ENCODE measurements around the gene HEG1. TPM values are rescaled to one million over a fixed set of nuclear protein-coding genes. Genes with fewer than 3 reads are reported as not detected.

The HEG1 gene
- total and polyA plus RNA-seq, 2 of the 13 experiments (the other 11 are each of a cell fraction or from before 2014, with no cell fraction given): 10.7 to 18.2 TPM

DNA sequence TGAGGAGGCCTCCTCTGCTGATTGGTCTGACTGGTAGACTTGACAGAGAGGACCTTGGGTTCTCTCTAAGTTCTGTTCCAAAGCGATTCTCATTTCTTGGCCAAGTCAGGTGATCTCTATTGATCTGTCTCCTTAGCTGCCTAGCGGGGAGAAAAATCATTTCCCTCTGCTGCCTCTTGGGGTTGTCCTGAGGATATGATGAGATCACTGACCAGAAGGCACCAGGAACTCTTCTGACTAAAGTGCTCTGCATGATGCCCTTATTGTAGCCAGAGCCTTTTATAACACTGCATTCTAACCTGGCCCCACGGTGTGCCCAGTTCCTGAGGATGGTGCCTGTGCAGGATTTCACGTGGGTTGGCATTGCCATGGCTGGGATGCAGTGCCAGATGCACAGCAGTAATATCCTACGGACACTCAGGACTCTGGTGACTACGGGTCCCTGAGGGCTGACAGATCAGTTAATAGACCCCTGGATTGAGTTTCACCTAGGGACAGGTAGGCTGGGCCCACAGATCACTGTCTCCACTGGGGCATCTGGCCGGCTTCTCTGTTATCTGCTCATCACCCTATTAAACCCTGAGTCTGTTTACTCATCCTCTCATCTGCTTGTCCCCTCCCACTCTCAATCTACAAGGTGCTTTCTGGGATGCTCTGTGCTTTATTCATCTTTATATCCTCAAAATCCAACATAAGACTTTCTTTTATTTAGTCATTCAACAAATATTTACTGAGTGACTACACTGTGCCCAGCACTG lies 3.9 kb upstream of the HEG1 start:
- intact Hi-C loops (cut with micrococcal nuclease; ENCODE audit: unreplicated experiment): loop anchor here (10.0 kb wide), 1 partner anchor 95 kb away; no protein-coding TSS in a partner anchor
- Histone ChIP-seq H3K79me2 (ENCODE audit: insufficient read depth, low read length) (peaks cover 4% of the 10 kb centered on the region), H3K4me2 (ENCODE audit: low read depth, low read length) (0 out of 2 replicates have a peak overlapping the region, but pooled peaks have one; percentile 1), H3K36me3 (replicated peaks in 1 of 2; ENCODE audit: control insufficient read depth in 1 of 2, insufficient read depth in 2 of 2, low read length in 2 of 2) (no peaks in the 10 kb centered on the region), H3K4me3 (replicated peaks in 1 of 3; ENCODE audit: insufficient read depth in 1 of 3, low read depth in 2 of 3, low read length in 3 of 3) (no peak overlapping the region), H3K9me3 (ENCODE audit: low read length) (no peaks in the 10 kb centered on the region), H2AFZ (ENCODE audit: low read length) (no peak overlapping the region), H3K4me1 (ENCODE audit: insufficient read depth, low read length) (peaks cover 75% of the 10 kb centered on the region), H4K20me1 (ENCODE audit: insufficient read depth, low read length) (no peaks in the 10 kb centered on the region), H3K27ac (ENCODE audit: extremely low read length, insufficient read depth, low read length) (no peak overlapping the region), H3K27me3 (ENCODE audit: control insufficient read depth in 1 of 2, insufficient read depth in 2 of 2, low read length in 2 of 2) (peaks cover 0 to 30% of the 10 kb centered on the region in 2 experiments; a peak in 4 of 5 replicates), H3K9ac (ENCODE audit: insufficient read depth, low read depth, low read length) (no peak overlapping the region)
- ATAC-seq: no peak
- in situ Hi-C loops (cut with HindIII; ENCODE audit: extremely low pct_ligation_motif_present, low pct_unique_long_range_greater_than_20kb): no loop called here
- FAIRE-seq: peak; percentile 18
- DNase-seq (ENCODE audit: low spot score): no peak
- POLR2A ChIA-PET: interaction anchor here (1.6 kb wide), 1 partner anchor 59 kb away, joined by 3 read pairs; no protein-coding TSS in a partner anchor
- CTCF ChIA-PET (ENCODE audit: low intra/inter-chr PET ratio, low total read pairs): no interaction called here
- BruUV-seq (replicated peaks): no TSS peak
- TF ChIP-seq HOXA7 (CRISPR knock-in tag; IDR thresholded peaks at IDR 0.05): no peak
- peak; percentile 62 for TF ChIP-seq ONECUT2 (CRISPR knock-in tag; IDR thresholded peaks at IDR 0.05)
- peak; percentile 65 for TF ChIP-seq ZNF7 (CRISPR knock-in tag; IDR thresholded peaks at IDR 0.05)
- 17% methylated on average over 3 of the region's 7 CpGs for WGBS (ENCODE audit: low lambda C conversion rate)

DNA sequence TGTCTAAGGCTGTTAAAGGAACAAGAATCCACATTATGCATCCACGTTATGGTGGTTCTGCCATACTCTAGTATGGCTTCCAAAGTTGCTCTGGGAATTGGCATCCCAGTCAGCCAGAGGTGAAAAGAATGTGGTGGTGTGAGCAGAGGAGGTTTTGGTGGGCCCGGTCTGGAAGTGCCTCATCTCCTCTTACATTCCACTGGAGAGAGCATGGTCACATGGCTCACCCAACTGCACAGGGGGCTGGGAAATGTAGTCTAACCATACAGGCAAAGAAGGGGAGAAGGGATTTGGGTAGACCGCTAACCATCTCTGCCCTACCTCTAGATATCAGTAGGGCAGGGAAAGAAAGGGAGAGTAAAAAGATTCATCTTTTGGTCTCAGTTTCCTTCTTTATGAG lies 3.2 kb upstream of the HEG1 start:
- Histone ChIP-seq H3K36me3 (replicated peaks in 1 of 2; ENCODE audit: control insufficient read depth in 1 of 2, insufficient read depth in 2 of 2, low read length in 2 of 2) (peaks cover 0 to under 1% of the 10 kb centered on the region in 2 experiments; a peak in 1 of 5 replicates), H3K4me3 (replicated peaks in 1 of 3; ENCODE audit: insufficient read depth in 1 of 3, low read depth in 2 of 3, low read length in 3 of 3) (no peak overlapping the region), H3K4me1 (ENCODE audit: insufficient read depth, low read length) (peaks cover 72% of the 10 kb centered on the region), H3K27ac (ENCODE audit: extremely low read length, insufficient read depth, low read length) (no peak overlapping the region), H3K27me3 (ENCODE audit: control insufficient read depth in 1 of 2, insufficient read depth in 2 of 2, low read length in 2 of 2) (peaks cover 0 to 30% of the 10 kb centered on the region in 2 experiments; a peak in 4 of 5 replicates), H3K9ac (ENCODE audit: insufficient read depth, low read depth, low read length) (no peak overlapping the region), H3K79me2 (ENCODE audit: insufficient read depth, low read length) (peaks cover 7% of the 10 kb centered on the region), H4K20me1 (ENCODE audit: insufficient read depth, low read length) (no peaks in the 10 kb centered on the region), H3K4me2 (ENCODE audit: low read depth, low read length) (no peak overlapping the region), H2AFZ (ENCODE audit: low read length) (no peak overlapping the region), H3K9me3 (ENCODE audit: low read length) (no peaks in the 10 kb centered on the region)
- ATAC-seq (no peak), FAIRE-seq (no peak), DNase-seq (ENCODE audit: low spot score) (no peak)
- TF ChIP-seq ZNF850 (CRISPR knock-in tag; conservative IDR thresholded peaks at IDR 0.05): no peak
- no peak for TF ChIP-seq ZNF792 (CRISPR knock-in tag; IDR thresholded peaks at IDR 0.05)
- TF ChIP-seq THAP11 (CRISPR knock-in tag; IDR thresholded peaks at IDR 0.05): peak; percentile 51; the same call in 1 of the 2 replicates
- in situ Hi-C loops (cut with HindIII; ENCODE audit: extremely low pct_ligation_motif_present, low pct_unique_long_range_greater_than_20kb) (no loop called here), intact Hi-C loops (cut with micrococcal nuclease; ENCODE audit: unreplicated experiment) (loop anchor here (10.0 kb wide), 1 partner anchor 96 kb away; no protein-coding TSS in a partner anchor)
- 76% methylated on average over 3 of the region's 3 CpGs for WGBS (ENCODE audit: low lambda C conversion rate)
- CTCF ChIA-PET (ENCODE audit: low intra/inter-chr PET ratio, low total read pairs): no interaction called here
- POLR2A ChIA-PET: interaction anchor here (1.6 kb wide), 1 partner anchor 58 kb away, joined by 3 read pairs; no protein-coding TSS in a partner anchor
- BruUV-seq (replicated peaks): no TSS peak

Measured in HepG2 (cell line).